Activated CD4-positive, alpha-beta T cell treated with anti-CD3 and anti-CD28 coated beads, Interleukin-10, Interleukin-2, amounts not matched to agents 100 ng/mL and 50 ng/mL, durations not matched to agents 16 hours and 8 hours (primary cell): ENCODE measurements around the gene B4GALNT3.
"Not testable (repeated sequence)": the region's sequence is repeated elsewhere in the genome, so short reads cannot be mapped to it uniquely, and the experiment has no call there.

Experiments
- DNase-seq: peaks from one replicate; pipeline ENCODE4 v3.0.0-alpha.2; 2020

Gene B4GALNT3

DNA sequence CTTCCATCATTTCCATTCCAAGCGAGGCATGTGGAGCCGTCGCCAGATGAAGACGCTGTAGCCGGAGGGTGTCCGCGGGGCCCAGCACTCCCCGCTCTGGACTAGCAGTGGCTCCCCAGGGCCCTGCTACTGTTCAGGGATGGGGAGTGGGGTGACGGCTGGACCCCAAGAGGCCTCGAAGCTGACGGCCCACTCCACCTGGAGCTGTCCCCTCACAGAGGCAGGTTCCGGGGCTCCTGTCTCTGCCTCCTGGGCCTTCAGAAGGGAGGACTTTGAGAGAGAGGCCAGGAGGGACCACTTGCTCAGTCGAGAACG, 101.6 kb downstream of the B4GALNT3 start:
- DNase-seq = no peak

DNA sequence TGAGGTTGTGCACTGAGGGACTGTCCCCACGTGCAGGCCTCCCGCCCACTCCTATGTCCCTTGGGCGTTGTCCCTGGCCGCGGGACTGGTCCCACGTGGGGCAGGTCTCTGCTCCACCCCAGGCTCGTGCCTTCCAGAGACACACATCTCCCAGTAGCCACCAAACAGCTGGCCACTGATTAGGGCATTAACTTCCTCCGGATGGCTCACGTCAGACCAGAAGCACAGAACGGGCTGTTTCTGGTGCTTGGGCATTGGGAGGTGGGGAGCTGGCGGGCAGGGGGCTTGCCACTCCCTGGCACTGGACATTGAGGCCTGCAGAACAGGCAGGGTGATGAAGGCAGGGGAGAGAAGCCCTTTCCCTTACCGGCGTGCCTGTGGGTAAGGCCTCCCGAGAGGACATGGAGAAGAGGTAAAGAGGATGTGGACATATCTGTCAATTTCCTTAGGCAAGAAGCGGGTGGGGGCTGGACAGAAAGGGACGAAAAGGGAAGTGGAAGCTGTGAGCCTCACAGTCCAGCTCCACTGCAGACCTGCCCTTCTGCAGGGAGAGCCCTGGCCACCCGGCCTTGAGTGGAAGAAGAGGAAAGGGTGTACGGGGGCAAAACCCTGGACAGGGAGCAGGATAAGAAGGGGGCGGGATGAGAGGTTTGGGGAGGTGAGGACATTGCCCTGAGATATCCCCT, 102.3 kb downstream of the B4GALNT3 start:
- DNase-seq = no peak

DNA sequence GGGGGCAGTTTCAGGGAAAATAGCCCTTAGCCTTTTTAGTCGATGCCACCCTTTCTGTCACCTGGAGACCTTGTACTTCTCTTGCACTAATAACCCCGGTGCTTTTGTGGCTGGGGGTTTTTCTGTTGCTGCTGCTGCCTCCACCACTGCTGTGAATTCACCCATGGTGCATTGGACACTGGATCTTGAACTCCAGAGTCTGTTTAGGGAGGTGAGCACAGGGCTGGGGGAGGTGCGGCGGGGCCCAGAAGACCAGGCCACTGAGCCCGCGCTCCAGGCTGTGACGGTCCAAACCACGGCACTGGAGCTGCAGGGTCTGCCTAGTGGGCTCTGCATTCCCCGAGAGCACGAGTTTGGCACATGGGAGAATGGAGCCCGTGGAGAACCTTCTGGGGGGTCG, 102.9 kb downstream of the B4GALNT3 start:
- no peak for DNase-seq

DNA sequence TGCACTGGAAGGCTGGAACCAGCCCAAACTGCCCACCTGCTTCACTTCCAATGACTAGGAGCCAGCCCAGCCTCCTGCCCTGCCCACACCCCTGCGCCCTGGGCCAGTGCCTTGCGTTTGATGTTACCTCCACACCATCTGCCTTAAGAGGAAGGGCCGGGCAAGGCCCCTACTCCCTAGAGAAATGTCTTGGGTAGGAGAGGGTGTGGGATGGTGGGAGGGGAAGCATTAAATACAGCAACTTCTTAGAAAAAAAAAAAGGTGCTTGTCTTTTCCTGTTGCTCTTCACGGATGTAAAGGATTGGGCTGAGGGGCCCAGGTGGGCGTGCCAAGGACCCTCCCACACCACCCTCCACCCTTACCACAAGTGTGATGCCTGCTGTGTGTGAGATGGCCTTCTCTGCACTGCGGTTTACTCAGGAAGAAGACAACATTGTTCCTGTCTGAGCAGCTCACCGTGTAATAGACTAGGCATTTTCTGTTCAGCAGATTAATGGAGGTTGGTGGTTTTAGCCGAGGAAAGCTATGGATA, 103.6 kb downstream of the B4GALNT3 start:
- DNase-seq = peak; percentile 71

DNA sequence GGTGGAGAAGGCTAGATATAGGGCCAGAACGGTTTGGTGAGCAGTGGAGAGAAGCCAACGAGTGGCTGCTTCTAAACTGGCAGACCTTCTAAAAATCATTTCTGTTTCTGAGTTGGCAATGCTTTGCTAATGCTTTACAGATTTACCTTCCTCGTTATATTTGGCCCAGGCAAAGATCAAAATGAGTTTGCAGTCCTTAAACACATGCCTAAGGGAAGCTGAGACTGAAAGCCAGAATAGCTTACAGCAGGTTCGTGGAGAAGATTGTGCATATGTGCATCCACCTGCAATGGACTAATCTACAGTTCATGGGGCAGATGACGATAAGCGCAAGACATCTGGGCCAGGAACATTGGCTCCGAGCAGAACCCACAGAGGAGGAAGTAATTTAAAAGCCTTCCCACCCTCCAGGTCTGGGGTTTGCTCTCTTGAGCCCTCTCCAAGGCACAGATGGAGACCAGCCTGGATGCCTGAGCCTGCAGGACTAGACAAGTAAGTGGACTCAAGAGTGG, 104.1 kb downstream of the B4GALNT3 start:
- peak; percentile 13 for DNase-seq

DNA sequence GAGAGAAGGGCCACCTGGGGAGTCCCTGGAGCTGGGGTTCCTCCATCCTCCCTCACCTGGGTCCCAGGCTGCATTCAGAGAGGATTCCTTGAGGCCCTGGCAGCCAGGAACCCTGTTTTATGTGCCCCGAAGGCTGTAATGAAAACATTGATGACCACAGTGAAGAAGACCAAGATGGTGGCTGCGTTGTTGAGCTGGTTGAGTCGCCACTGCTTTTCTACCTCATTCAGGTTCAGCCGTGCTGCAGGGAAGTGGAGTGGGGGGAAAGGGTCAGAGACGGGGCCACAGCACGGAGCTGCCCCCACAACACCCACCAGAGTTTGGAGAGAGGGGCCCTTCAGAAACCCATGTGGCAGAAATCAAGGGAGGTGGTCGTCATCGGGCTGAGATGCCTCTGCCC, 105.4 kb downstream of the B4GALNT3 start:
- no peak for DNase-seq

DNA sequence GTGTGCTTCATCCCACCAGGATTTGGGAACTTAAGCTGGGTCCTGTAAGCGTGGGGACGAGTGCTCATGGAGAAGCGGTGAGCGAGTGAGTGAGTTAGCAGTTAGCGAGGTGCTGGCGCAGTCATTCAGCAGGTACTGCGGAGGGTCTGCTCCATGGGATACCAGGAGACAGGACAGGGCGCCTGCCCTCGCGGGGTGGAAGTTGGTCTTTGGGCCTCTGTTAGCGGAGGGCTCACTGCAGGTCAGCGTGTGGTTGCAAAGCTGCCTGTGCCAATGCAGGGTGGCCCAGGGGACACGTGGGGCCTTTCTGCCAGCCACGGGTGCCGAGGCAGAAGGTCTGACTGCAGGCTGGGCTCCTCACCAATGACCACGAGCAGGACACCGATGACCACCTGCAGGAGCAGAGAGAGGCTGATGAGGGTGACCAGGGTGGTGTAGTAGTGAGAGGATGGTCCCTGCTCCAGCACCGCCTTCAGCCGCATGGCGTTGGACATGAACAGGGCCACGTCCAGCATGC, 105.9 kb downstream of the B4GALNT3 start:
- no peak for DNase-seq

DNA sequence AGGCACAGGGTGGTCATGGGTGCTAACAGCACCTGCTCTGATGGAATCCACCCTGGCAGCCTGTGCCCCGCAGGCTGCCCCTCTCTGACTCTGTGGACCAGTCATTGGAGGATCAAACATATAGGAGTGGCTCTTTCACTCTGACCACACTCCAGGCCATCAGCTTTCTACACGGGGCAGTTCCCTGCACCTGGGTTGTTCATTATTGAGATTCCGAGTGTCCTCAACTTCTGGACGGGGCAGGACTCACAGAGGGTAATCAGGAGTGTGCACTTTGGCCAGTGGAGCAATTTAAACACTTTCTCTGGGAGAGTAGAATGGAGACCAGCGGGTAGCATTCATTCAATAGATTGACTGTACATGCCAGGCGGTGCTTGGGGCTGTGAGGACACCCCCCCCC, 108.7 kb downstream of the B4GALNT3 start:
- DNase-seq = no peak

DNA sequence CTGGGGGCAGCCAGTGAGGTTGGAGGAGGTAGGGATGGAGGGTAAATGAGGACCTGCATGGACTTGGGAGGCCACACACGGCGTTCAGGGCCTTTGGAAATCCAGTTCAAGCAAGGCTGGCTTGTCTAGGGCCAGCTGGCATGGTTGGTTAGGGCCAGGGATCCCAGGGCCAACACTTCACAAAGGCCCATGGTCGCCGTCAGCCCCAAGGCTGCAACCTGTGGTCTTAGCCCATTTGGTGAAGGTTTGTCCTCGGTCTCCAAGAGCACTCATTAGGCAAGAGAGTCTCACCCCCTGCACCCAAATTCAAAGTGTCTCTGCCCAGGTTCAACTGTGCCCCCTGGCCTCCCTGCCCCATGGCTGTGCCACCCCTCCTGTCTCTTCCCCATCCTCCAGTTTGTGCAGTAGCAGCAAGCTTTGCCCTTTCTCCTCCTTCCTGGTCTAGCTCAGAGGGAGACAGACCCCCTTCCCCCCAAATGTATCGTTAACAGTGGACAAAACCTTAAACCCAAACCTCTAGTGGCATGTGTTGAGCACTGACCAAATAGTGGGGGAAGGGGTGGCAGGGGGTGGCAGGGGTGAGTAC, 109.4 kb downstream of the B4GALNT3 start:
- no peak for DNase-seq

DNA sequence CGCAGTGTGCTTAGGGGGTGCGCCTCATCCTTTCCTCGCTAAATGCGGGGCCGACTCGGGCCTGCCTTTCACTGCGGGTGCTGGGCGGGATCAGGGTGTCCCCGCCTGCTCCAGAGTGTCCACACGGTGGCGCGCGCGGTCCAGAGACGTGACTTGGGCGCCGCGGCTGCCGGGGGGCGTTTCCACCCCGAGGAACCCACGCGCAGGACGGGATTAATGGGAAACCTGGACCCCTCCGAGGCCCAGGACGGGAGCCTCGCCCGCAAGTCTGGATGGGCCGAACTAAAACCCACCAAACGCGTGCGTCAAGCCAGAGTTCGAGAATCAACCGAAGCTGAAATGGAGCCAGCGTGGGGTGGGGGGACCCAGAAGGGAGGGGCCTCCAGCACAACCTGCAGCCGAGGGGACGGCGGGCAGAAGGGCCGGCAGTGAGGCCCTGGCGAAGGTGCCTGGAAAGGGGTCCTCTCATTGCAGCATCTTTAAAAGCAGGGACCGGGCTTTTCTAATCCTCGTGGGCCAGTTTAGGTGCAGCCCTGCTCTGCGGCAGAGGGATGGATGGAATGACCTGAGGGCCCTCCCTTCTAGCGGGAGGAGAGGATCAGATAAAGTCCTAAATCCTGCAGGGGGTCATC, 110.2 kb downstream of the B4GALNT3 start:
- DNase-seq = peak; percentile 87

DNA sequence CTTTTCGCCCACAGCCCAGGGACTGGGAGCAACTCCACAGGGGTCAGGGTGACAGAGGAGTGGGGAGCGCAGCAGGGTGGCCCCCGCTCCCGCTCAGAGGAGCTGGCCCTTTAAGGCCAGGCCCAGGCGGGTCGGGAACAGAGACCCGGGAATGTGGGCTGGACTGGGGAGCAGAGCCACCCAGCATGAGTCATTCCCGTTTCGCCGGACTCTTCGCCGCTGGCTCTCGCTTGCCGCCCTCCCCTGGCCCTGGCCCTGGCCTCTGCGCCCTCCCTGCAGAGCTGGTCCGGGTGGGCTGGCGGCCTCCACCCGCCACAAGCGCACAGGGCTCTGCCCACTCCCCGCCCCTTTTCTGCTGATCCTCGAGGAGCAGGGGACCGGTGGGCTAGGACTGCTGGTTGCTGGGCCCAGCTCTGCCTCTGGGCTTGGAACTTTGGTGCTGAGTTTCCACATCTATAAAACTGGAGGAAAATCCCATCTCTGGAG, 110.7 kb downstream of the B4GALNT3 start:
- DNase-seq = no peak

DNA sequence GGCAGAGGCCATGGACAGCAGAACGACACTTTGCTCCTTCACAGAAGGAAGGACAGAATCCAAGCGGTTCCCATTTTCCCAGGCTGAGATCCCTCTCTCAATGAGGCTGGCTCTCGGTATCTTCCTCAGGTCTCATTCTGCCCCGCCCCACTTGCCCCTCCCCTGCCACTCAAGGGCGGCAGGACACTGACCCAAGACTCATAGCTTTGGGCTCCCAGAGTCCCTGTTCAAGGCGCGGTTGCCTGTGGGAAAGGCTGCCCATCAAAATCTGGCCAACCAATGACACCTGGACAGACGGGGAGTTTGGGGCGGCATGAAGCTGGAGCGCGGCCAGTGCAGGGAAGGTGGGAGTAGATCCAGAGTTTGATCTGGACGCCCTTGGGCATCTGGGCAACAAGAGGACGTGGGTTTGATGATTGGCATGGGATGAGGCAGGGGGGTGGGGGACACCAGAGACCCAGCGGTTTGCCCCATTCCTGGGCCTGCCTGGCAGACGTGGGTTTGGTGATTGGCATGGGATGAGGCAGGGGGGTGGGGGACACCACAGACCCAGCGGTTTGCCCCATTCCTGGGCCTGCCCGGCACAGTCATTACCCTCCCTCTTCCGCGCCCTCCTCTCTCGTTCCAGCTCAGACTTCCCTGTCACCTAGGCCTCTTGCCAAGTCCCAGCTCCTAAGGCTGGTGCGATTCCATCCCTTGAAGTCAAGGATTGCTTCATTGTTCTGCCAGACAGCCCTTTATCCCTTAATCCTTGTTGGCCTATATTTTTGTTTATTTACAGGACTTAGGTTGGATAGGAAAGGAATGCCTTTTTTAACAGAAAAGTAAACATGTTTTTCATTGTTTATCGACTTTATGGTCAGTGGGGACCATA, 111.4 kb downstream of the B4GALNT3 start:
- DNase-seq = no peak

DNA sequence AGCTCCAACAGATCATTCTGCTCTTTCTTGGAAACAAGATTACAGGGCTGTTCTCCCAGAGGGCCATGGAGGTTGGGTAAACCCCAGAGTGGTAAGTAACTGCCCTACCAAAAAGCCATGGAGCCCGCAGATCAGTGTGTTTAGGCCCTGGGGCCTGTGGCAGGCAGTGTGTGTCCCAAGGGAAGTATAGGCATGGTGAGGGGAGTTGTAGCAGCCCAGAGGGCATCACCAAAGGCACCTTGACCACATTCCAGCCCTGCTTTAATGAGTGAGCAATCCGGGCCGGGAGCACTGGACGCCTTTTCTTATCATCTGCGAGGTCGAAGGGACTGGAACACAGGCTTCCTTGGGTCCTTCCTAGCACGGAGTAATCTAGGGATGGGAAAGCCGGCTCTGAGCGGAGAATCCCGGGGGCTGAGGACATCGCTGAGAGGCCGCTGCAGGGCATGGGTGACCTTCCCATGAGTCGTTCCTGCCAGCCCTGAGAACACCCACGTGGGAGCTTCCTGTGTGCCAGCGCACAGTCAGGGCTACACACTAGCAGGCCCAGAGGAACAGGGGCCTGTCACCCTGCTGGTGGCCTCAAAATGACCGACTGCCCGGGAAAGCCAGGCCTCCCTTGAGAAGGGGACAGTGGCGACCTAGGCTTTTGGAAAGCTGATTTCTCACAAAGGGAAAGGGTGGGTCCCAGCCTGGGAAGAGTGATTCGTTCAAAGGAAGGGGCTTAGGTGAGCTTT, 112.2 kb downstream of the B4GALNT3 start:
- DNase-seq = no peak

DNA sequence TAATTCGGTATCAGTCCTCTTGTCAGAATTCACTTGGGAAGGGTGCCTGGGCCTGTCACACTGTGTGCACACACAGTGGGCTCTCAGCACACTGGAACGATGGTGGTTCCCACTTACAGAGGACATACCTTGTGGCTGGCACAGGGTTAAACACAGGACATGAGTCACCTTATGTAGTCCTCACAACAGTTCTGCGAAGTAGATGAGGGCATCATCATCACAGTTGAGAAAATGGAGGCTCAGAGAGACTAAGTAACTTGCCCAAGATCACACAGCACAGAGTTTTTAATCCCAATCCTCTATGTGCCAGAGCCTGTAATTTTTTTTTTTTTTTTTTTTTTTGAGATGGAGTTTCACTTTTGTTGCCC, 112.8 kb downstream of the B4GALNT3 start:
- peak; percentile 66 for DNase-seq

DNA sequence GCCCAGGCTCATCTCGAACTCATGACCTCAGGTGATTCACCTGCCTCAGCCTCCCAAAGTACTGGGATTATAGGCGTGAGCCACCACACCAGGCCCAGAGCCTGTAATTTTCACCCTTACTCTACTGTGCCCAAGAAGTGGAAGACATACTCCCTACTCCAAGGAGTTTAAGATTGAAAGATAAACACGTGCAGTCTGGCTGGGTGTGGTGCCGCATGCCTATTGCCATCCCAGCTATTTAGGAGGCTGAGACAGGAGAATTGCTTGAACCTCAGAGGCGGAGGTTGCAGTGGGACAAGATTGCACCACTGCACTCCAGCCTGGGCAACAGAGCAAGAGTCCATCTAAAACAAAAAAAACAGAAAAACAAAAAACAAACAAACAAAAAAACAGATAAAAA, 113.5 kb downstream of the B4GALNT3 start:
- no peak for DNase-seq

DNA sequence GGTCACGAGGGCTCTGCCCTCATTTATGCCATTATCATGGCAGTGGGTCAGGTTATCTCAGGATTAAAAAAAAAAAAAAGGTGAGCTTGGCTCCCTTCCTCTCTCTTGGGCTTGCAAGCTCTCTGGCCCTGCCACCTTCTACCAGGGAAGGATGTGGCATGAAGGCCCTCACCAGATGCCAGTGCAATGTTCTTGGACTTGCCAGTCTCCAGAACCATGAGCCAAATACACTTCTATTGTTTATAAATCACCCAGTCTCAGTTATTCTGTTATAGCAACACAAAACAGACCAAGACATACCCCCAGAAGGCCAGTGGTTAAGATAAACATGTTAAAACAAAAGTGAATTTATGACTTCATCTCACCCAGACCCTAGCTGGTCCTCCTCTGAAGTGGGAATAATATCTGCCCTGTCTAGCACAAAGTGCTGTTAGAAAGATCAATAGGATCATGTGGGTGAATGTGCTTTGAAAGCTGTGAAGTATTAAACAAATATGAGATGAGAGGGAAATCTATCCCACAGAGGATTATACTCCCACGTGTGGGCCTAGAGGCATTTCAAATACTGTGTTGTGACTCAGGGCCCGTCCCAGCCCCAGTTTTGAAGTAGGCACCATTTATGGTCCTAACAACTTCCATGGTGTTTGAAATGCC, 114.9 kb downstream of the B4GALNT3 start:
- no peak for DNase-seq

DNA sequence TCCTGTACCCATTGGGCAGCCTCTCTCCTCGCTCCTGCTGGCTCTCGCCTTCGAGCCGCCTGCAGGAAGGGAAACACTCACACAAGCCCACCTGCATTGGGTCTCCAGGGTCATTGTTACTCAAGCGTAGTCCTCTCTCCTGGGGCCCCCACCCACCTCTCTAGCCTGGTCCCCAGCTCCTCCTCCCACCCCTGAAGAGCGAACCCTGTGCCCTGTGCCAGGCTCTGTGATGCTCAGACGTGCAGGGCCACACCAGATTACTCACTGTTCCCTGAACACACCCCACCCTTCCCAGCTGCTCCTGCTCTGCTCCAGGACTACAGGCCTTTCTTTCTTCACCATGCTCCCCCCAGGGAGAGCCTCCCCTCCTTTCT, 115.4 kb downstream of the B4GALNT3 start:
- DNase-seq = no peak

DNA sequence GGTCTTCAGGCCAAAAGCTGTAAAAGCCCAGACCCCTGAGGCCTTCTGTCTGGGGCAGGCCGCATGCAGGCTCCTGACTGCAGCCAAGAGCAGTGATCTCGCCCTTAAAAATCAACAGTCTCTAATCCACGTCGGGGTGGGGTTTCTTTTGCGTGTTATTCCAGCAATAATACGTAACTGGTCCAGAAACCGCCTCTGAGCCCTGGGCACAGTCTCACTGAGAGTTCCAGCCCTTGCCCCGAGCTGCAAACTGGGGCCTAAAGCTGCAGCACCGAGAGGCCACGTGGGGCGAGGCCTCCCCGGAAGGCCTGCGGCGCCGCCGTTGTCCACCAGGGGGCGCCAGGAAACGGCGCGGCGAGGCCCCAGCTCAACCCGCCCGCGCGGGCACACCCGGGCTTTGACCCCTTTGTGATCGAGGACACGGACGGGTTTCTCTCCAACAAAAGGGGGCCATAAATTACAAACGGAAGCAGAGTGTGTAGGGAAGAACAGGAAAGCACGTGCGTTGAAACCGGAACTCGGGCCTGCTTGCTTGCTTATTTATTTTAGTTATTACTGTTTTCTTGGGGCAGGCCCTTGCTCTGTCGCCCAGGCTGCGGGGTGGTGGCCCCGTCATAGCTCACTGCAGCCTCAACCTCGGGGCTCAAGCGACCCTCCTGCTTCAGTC, 116.3 kb downstream of the B4GALNT3 start:
- DNase-seq = peak; percentile 91

DNA sequence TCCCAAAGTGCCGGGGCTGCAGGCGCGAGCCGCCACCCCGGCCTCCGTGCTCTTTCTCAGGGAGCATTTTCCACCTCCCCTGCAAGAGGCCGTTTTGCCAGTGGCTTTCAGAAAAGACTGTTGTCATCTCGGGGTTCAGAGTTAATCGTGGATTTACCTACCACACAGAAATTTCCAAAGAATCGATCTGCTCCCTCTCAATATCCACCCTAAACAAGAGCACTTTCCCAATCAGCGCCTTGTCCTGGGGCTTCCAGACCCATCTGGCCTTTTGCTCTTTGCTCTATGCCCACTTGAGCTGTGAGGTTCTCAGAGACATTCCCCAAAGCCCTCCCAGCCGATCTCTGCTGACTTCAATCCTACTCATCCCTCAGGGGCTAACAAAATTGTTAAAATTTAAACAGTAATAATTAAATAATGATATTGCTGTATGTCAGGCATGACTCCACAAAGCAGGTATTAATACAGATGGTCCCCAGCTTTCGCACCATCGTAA, 116.9 kb downstream of the B4GALNT3 start:
- DNase-seq = no peak

DNA sequence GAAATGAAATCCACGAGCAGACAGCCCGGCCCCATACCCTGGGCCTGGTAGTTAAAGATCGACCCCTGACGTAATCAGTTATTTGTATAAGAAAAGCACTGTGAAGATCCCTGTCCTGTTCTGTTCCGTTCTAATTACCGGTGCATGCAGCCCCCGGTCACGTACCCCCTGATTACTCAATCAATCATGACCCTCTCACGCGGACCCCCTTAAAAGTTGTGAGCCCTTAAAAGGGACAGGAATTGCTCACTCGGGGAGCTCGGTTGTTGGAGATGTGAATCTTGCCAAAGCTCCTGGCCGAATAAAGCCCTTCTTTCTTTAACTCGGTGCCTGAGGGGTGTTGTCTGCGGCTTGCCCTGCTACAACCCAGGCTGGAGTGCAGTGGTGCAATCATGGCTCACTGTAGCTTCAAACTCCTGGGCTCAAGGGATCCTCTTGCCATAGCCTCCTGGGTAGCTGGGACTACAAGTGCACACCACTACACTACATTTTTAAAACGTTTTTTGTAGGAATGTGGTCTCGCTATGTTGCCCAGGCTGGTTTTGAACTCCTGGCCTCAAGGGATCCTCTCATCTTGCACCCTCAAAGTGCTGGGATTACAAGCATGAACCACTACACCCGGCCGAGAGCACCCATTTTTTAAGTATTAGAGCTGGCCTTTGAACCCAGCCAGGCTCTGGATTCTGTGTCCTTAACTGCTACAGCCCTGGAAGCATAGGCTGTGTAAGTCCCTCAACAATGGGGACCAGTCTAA, 118.4 kb downstream of the B4GALNT3 start:
- DNase-seq = not testable (repeated sequence)
